CD4-positive, alpha-beta T cell treated with Interferon alpha-2 for 1 hour (primary cell): Measurements from ENCODE around the gene AGPAT3.

ENCODE experiments used
- DNase-seq, 2 donors: peaks; one replicate each; pipeline ENCODE4 v3.0.0-alpha.2; 2020 to 2022

AGPAT3 gene

DNA sequence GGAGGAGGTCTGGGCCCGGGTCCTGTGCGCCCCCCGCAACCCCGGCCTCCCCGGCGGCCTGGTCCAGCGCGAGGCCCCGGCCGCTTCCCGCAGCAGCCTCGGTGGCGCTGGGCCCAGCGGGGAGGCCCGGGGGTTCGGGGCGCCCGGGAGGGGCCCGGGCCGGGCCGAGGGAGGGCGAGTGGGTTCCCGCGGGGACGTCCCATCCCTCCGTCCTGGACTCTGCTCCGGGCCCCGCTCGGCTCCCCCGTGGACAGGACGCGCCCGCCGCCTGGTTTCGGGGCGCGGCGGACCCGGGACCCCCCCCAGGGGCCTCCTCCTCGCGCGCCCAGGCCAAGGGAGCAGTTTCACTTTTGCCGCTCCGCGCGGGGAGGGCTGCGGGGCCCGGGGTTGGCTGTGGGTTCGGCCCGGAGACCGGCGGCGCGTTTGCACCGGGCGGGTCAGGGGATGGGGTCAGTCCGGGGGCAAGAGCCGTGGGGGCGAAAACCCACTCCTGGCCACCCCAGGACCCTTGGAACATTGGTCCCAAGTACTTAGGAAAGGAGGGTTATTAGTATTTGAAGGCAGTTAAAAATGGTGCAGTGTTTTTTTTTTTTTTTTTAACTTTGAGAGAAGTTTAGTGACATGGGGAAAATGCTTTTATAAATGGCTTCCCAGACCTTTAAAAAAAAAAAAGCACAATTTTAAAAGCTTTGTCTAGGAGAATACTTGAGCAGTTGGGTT is 677 bp downstream of the AGPAT3 start:
- peak; percentile 38 to 64 for DNase-seq

DNA sequence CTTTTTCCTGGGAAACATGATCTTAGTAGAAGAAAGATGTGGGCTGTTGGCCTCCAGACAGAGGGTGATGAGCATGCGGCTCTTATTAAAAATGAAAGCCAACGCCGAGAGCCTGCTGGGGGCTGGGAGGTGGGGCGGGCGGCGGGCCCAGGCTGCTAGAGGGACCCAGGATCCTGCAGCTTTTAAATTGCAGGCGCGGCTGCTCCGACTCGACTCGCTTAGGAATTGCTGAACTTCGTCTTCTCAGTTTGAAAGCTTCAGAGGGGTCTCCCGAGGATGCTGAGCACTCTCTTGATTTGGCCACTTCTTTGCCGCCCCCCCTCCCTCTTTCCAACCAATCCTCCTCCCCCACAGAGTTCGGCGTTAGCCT is 1.2 kb downstream of the AGPAT3 start:
- peak in 1 of 2 donors; percentile 42 for DNase-seq

DNA sequence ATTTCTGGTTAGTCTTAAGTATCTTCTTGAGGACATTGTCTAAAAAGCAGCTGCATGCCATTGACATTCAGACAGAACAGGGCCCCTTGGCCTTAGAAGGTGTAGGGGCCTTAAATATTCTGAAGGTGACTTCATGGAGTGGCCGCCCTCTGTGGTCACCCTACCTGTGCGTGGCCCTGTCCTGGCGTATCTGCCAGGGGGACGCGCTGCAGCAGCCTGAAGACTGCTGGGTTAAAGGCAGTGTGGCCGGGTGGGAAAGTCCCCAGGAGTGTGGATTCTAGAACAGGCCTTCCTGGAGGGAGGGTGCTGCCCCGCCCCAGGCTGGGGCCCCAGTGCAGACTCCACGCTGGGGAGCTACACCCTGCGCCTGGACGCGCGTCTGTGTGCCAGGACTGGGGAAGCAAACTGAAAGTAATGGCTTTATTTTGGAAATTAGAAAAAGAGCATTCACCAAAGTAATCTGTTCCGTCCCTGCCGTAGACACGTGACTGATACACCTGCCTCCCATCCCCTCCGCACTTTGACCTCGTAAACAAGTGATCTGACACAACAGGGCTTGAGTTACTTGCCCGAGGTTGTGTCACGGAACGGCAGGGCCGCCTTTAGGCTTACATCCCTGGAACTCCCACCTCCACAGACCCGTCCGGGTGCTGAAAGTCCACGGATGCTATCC is 1.8 kb downstream of the AGPAT3 start:
- peak; percentile 25 to 69 for DNase-seq

DNA sequence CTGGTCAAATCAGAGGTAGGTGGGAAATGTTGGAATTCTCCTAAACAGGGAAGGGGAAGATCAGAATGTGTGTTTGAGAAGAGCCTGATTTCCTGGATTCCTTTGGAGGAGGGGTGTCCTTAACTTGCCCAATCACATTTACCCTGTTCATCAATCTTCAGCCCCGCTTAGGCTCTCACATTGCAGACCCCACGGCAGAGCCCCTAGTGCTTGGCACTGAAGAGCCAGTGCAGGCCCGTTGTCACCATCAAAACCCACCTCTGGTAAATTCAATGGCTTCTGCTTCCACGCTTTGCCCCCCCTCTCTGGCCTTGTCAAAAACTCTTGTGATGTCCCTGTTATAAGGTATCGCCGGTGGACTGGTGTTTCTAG is 2.3 kb downstream of the AGPAT3 start:
- no peak for DNase-seq

DNA sequence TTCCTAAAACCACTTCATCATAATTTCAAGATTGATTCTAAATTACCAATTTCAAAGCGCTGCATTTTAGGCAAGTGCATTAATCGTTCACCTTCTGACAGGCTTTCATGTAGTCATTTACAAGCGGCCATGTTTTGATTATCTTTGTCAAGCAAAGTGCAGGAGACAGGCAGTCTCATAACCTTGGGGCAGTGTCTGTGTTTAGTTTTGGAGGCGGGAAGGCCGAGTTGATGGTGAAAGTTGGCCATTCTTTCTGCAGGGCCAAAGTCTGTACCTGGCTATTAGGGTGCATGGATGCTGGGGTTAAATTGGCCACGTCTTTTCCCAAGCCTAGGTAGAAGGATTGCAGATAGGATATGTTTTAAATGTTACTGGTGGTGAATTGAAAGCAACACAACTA is 2.9 kb downstream of the AGPAT3 start:
- DNase-seq = no peak

DNA sequence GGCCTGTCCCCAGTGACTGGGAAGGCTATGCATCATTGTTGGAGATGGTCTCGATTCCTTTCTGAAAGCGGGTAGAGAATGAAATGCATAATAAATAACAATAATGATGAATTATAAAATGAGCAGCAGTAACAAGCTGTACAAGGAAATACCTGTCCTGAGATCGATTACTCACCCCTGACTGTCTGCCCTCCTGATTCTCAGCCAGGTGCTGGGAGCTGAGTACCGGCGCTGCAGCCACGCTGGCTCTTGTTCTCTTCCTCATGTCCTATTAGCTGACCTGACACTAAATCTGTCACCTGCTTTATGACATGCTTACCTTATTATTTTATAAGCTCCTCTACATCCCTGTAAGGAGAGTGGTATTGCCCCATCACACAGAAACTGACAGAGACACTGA is 3.4 kb downstream of the AGPAT3 start:
- DNase-seq = no peak

DNA sequence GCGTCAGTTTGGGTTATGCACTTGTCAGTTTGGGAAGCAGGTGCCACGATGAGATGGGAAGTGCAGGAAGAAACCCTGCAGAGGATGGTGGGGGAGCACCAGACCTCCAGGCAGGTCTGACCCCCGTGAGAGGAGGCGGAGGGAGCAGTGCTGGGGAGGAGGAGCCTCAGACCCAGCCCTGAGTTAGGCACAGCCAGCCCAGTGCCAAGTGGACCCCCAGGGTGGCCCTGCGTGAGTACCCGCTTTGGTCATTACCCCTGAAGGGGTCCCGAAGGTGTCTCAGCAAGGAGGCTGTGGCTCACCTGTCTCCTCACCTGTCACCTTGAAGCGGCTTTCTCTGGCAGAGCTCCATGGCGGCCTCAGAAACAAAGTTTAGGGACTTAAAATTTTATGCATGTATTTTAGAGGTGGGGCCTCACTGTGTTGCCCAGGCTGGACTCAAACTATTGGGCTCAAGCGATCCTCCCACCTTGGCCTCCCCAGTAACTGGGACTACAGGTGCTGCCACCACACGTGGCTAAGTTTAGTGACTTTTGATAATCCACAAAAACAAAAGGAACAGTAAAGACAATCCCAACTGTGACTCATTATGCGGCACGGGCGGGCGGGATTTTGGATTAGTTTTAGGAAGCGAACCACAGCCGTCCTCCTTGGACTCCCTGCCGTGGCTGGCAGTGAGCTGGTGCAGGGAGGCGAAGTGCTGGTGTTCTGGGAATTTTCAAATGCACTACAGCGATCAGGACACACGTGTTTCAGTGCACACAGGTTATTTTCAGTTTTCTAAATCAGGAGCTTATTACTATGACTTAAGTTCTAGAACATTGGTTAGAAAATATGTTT is 4.7 kb downstream of the AGPAT3 start:
- DNase-seq = no peak

DNA sequence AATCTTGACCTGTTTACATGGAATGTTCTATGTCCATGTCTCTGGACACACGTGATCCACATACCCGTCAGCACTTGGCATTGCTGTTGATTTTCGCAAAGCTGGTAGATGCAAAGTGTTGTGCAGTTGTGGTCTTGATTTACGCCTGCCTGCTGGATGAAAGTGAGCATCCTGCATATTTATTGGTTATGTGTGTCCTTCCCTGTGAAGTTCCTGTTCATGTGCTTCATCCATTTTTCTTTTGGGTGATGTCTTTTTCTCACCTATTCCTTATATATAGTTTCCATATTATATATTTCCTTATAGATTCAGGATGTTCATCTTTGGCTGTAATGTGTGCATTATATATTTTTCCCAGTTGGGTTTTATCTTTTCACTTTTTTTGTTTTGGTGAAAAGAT is 6.5 kb downstream of the AGPAT3 start:
- DNase-seq = no peak

DNA sequence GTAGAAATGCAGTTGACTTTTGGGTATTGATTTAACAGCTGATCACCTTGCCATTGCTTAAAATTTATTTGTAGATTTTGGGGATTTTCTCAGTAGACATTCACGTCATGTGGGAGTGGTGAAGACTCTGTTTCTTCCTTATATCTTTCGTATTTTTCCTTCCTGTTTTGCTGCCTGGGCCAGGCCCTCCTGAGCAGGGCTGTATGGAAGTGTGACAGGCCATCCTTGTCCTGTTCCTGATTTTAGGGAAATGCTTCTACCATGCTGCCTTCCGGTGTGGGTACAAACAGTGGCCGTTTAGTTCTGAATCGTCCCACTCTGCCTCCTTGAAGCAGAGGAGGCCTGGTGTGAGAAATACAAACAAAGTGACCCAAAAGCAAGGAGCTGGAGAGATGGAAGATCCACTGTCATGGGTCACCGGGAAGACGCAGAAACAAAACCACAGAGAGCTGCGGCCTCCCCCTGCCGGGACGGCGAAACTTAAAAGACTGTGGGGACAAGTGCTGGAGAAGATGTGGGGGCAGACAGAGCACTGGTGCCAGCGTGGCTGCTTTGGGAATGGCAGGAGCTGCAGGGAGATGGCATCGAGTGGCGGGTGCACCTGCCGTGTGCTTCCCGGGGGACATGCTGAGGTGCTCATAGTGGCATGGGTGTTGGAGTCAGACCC is 7.6 kb downstream of the AGPAT3 start:
- no peak for DNase-seq

DNA sequence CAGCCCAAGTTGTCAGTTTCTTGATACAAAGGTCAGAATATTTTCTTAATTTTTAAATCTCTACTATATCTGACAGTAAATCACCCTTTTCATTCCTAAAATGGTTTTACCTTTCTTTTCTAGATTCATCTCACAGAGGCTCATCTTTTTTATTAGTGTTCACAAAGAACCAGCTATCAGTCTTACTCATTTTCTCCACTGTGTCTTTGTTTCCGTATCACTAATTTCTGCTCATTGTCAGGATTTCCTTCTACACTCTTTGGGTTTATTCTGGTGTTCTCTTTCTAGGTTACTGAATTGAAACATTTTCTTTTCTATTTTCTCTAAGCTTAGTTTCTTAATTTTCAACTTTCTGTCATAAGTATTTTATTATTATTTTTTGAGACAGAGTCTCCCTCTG is 8.7 kb downstream of the AGPAT3 start:
- DNase-seq = no peak

DNA sequence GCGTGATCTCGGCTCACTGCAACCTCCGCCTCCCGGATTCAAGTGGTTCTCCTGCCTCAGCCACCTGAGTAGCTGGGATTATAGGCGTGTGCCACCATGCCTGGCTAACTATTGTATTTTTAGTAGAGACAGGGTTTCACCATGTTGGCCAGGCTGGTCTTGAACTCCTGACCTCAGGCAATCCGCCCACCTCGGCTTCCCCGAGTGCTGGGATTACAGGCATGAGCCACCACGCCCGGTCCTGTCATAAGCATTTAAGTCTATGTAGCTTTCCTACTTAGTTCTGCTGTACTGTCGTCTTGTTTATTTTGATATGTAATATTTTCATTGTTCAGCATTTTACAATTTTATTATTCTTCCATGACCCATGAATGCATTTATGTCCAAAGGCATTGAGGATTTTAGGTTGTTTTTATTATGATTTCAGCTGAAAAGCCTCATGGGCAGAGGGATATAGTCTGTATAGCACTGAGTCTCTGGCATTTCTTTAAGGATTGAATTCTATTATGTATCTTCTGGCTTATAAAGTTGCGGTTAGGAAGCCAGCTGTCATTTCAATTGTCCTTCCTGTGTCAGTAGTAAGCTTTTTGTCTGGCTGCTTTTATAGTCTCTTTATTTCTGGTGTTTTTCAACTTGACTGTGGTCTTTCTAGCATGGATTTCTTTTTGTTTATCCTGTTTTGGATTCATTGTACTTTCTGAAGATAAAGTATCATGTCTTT is 9.2 kb downstream of the AGPAT3 start:
- no peak for DNase-seq

DNA sequence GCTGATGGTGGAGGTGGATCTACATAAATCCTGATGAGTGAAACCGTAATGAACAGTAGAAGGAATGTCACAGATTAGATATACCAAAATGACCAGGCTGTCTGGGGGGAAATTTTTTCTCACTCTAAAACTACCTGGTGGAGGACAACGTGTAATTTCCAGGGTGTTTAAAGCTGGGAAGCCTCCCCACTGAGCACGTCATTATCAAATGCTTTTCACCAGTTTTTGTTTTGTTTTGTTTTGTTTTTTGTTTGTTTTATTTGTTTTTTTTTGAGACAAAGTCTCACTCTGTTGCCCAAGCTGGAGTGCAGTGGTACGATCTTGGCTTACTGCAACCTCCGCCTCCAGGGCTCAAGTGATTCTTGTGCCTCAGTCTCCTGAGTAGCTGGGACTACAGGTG is 11.6 kb downstream of the AGPAT3 start:
- no peak for DNase-seq

DNA sequence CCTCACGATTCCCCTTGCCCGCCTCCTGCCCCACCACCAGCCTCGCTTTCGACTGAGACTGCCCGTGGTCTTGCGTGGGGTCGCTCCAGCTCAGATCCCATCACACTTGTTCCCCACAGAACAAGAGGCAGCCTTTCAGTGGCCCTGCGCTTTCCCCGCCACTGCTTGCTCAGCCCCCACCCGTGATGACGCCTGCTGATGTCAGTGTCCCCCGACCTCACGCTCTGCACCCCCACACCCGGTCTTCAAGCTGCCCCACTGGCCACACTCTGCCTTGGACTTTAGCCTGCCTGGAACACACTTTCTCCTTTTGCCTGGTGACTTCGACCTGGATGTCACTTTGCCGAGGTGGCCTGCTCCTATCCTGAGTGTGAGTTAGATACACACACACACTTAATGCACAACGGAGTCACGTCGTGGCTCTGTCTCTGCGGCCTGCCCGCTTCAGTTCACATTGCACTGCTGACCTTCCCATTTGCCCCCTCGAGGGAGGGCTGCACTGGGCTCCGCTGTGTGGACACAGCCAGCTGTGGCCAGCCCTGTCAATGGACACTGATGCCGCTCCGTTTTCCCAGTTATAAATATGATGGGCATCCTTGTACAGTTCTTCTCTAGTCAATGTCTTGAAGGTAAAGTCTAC is 13.0 kb downstream of the AGPAT3 start:
- no peak for DNase-seq

DNA sequence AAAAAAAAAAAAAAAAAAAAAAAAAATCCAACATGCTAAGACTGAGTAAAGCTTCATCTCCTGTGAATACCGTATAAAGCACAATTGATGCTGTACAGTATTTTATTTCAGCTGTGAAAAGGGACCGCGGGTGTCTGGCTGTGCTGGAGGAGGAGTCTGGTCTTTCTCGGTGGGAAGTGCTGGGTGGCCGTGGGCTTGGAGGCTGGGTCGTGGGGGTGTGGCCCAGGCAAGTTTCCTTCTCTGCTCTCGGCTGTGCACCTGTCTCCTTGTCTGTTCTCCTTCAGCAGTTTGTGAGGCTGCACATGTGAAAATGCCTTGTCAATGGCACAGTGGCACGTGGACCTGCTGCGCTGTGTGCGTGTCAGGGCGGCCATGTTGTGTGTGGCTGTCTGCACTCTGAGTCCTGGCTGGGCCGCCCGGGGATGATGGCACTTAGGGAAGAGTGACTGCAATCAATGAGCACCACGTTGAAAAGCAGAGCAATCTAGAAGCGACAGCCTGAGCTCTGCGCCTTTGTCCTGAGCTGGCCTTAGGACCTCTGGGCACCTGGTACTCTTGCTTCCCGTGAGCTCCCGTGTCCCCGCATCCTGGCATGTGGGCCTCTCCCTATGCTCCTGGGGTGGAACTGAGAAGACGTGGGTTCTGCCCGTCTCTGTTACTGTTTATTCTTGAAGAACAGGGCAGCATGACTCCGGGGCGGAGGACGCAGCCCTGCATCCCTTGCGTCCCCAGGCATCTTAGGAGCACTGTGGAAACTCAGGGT is 14.5 kb downstream of the AGPAT3 start:
- DNase-seq = no peak

DNA sequence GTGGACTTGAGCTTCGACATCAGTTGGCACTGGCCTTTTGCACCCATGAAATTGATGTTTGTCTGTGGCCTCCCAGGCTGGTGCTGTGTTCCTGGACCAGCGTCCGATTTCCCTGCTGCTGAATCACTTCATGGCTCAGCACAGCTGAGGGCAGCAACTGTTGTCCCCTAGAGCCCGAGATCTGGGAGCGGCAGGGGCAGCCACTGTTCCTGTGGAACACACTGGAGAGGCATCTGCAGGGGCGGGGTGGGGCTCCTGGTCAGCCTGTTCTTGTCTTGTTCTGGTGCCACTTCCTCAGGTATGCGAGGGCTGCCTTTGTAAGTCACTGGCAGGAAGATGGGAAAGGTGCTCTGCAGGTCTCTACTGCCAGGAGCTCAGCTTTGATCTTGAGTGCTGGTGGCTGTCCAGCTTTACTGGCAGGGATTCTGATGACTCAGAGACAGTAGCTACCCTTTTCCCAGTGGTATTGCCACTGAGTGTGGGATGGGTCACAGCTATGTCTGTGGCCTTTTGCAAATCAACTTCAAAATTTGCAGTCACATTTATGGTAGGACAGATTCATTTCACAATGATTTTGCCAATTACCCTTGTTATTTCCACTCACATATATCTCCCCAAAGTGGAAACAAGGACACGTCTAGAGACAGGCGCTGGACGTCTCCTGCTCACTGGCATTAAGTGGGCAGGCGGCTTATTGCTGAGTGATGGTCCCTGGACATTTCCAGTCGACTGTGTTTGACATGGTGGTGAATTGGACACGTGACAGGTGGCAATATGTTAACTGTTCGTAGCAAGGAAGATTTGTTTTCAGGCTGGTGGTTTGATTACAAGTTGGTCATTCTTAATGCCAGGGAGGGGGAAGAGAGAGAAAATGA is 15.3 kb downstream of the AGPAT3 start:
- DNase-seq = no peak

DNA sequence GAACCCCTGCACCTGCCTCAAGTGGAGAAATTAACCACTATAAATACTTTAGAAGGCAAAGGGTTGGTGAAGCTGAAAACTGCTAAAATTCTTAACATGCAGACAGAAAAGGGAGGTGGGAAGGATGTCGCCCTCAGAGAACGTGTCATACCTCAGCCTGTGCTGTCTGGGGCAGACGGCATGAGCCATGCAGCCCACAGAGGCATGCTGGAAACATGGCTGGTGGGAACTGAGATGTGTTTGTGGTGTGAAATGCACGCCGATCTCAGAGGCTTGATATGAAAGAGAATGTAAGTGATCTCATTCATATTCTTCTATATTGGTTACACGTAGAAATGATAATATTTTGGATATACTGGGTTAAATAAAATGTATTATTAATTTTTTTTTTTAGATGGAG is 16.3 kb downstream of the AGPAT3 start:
- DNase-seq = peak in 1 of 2 donors; percentile 14

DNA sequence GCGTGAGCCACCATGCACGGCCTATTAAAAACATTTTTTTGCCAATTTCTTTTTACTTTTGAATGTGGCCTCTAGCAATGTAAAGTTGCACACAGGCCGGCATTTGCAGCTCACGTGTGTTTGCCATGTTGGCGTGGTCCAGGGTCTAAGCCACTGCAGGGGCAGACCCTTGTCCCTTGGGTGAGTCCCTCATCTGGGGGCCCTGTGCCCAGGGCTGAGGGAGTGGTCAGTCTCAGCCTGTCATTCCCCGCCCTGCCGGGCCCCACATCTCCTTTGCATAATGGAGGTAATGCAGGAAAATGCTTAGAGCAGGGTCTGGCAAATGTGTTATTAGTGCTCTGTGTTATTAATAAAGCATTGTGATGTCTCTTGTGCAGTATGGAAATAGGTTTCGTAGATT is 16.9 kb downstream of the AGPAT3 start:
- no peak for DNase-seq

DNA sequence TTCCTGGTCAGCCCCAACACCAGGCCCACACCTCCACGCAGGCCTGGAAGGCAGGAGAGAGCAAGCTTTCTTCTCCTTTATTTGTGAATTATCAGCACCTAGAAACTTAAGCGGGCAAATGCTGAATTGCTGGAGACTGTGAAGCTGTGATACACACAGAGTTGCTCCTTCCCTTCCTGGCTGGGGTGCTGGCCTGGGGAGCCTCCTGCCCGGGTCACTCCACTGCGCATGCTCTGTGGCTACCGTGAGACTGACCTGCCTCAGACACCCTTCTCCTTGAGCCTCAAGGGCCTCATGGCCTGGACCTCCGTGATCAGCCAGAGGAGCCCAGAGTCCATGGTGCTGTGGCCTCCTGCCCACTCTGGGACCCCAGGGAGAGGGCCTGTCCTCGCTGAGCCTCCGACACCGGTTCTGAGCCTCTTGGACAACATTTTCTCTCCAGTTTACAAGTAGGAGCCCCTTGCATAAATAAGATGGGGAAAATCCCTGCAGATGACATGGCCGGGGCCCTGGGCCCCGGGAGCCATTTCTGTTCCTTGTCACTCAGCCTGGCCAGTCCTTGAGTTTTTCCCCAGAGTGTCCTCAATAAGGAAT is 18.0 kb downstream of the AGPAT3 start:
- DNase-seq = no peak

DNA sequence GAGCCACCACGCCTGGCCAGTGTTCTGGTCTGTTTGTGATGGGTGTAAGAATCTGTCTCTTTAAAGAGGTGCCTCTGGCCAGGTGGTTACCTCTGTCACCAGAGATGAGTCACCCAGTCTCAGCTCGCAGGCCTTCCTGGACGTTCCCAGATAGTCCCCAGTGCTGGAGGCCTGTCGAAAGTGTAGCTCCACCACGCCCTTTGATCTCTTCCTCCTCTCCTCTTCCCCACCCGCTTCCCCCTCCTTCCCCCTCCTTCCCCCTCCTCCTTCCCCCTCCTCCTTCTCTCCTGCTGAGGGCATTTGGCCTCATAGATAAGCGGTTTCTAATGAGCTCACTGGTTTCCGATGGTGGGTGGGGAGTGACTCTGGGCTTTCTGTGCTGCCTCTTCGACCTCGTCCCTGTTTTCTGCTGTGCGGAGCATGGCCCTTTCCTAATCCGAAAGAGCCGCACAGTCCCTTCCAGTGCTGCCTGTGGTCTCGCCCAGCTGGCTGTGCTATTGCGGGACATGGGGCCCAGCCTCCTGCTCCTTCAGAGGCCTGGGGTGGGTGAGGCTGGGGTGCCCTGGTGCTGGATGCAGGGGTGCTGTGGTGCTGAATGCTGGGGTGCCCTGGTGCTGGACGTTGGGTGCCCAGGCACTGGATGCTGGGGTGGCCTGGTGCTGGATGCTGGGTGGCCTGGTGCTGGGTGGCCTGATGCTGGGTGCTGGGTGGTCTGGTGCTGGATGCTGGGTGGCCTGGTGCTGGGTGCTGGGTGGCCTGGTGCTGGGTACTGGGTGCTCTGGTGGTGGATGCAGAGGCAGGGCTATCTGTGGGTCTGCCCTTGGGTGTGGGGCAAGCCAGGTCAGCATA is 19.2 kb downstream of the AGPAT3 start:
- DNase-seq = peak in 1 of 2 donors; percentile 35
